Esophagus muscularis mucosa (tissue), 4 donors: ENCODE data around the gene DDR1. TPM values are rescaled to one million over a fixed set of nuclear protein-coding genes. Genes with fewer than 3 reads are reported as not detected.
A peak's percentile ranks its signal among the peaks of the same experiment; 100 is the strongest.
"Not testable (repeated sequence)": the region's sequence is repeated elsewhere in the genome, so short reads cannot be mapped to it uniquely, and the experiment has no call there.

ENCODE experiments used
- DNase-seq: peaks from one replicate; pipeline ENCODE4 v3.0.0-alpha.2; 2017; ENCODE audit errors: extremely low spot score
- H3K27ac ChIP-seq, 4 donors: fragments of 200-600 bp; sonication (generic); replicated peaks in 1 of 4; 1 replicate in 3 of 4; 2 replicates in 1 of 4; pipeline ENCODE4 v1.5.1; 2016 to 2019; ENCODE audit warnings: mild to moderate bottlenecking in 1 of 4
- H3K27me3 ChIP-seq, 4 donors: fragments of 200-600 bp; sonication (generic); one replicate each; pipeline versions ENCODE4 v1.5.1 to v1.6.0; 2016 to 2019
- H3K36me3 ChIP-seq, 4 donors: fragments of 200-600 bp; sonication (generic); one replicate each; pipeline ENCODE4 v1.5.1; 2016 to 2019
- H3K4me1 ChIP-seq, 4 donors: fragments of 200-600 bp; sonication (generic); one replicate each; pipeline ENCODE4 v1.5.1; 2016 to 2019
- H3K4me3 ChIP-seq, 4 donors: fragments of 200-600 bp; sonication (generic); 1 replicate in 2 of 4; 2 replicates in 2 of 4; pipeline ENCODE4 v1.5.1; 2016 to 2019; ENCODE audit warnings: mild to moderate bottlenecking in 4 of 4, moderate library complexity in 1 of 4
- H3K9me3 ChIP-seq, 4 donors: fragments of 200-600 bp; sonication (generic); 1 replicate in 3 of 4; 2 replicates in 1 of 4; pipeline ENCODE4 v1.5.1; 2016 to 2019
- EP300 ChIP-seq: sonication (generic); formaldehyde crosslinking; IDR thresholded peaks from one replicate; pipeline ENCODE4 v1.6.1; 2017; ENCODE audit warnings: antibody characterized with exemption
- POLR2A ChIP-seq: fragments of 450-650 bp; IDR thresholded peaks from one replicate; pipeline ENCODE4 v1.6.1; 2017; ENCODE audit warnings: antibody characterized with exemption, moderate library complexity, mild to moderate bottlenecking, low read depth
- POLR2AphosphoS5 ChIP-seq, 2 donors: sonication (generic); formaldehyde crosslinking; IDR thresholded peaks; one replicate each; pipeline ENCODE4 v1.6.1; 2017; ENCODE audit warnings: antibody characterized with exemption in 2 of 2
- whole genome bisulfite sequencing: methylation state at CpG from one replicate; pipeline ENCODE4 v1.1.5; 2018; 5-methylcytosine and 5-hydroxymethylcytosine counted together
- intact Hi-C: fragments of 100-400 bp; cut with DNase I; formaldehyde crosslinking; loops from one replicate; pipeline ENCODE4 v1.15.1; 2023
- total RNA-seq, 4 donors: library from RNA; depleted of rRNA; stranded (reverse); fragments of >200 nt; gene quantifications; one replicate each; pipeline versions ENCODE4 v1.1.0 to v1.2.1, GENCODE V29; 2016
- TF ChIP-seq, protein P1 (sequence below), 3 experiments: fragments of 200-600 bp in 2 of 3; fragments of 450-650 bp in 1 of 3; sonication (generic) in 2 of 3; IDR thresholded peaks; one replicate each; pipeline ENCODE4 v1.5.1; 2017 to 2019; ENCODE audit warnings: antibody characterized with exemption in 3 of 3, mild to moderate bottlenecking in 2 of 3, moderate library complexity in 1 of 3

The DDR1 gene
- total RNA-seq, 4 donors from 2014 or later = 10.4 to 37.9 (median 23.3) TPM

- Histone ChIP-seq H3K27ac (no peak overlapping the region), H3K27me3 (no peaks in the 10 kb centered on the region), H3K4me1 (no peaks in the 10 kb centered on the region), H3K36me3 (peaks cover 36 to 62% (median 59%) of the 10 kb centered on the region in 4 donors), H3K9me3 (no peaks in the 10 kb centered on the region), H3K4me3 (no peak overlapping the region)
- no peak for TF ChIP-seq POLR2A
- intact Hi-C loops = no loop called here
- WGBS = 78% methylated on average over 23 of the region's 23 CpGs
- no peak for DNase-seq
These were observed 14.5 kb downstream of the DDR1 start for GRCh38 chr6:30898750-30899360.

GRCh38 chr6:30900863-30901417 is 16.6 kb downstream of the DDR1 start:
- intact Hi-C loops = no loop called here
- 78% methylated on average over 1 of the region's 1 CpG for WGBS
- Histone ChIP-seq H3K27ac (no peak overlapping the region), H3K27me3 (no peaks in the 10 kb centered on the region), H3K4me3 (no peak overlapping the region), H3K36me3 (peaks cover 31 to 41% (median 39%) of the 10 kb centered on the region in 4 donors), H3K9me3 (no peaks in the 10 kb centered on the region), H3K4me1 (no peaks in the 10 kb centered on the region)
- DNase-seq = no peak
- TF ChIP-seq, protein P1, sequence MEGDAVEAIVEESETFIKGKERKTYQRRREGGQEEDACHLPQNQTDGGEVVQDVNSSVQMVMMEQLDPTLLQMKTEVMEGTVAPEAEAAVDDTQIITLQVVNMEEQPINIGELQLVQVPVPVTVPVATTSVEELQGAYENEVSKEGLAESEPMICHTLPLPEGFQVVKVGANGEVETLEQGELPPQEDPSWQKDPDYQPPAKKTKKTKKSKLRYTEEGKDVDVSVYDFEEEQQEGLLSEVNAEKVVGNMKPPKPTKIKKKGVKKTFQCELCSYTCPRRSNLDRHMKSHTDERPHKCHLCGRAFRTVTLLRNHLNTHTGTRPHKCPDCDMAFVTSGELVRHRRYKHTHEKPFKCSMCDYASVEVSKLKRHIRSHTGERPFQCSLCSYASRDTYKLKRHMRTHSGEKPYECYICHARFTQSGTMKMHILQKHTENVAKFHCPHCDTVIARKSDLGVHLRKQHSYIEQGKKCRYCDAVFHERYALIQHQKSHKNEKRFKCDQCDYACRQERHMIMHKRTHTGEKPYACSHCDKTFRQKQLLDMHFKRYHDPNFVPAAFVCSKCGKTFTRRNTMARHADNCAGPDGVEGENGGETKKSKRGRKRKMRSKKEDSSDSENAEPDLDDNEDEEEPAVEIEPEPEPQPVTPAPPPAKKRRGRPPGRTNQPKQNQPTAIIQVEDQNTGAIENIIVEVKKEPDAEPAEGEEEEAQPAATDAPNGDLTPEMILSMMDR (IDR thresholded peaks at IDR 0.05) = no peak
- TF ChIP-seq POLR2AphosphoS5 (IDR thresholded peaks at IDR 0.05) = no peak
- TF ChIP-seq EP300 = no peak
- TF ChIP-seq POLR2A = no peak

DNA sequence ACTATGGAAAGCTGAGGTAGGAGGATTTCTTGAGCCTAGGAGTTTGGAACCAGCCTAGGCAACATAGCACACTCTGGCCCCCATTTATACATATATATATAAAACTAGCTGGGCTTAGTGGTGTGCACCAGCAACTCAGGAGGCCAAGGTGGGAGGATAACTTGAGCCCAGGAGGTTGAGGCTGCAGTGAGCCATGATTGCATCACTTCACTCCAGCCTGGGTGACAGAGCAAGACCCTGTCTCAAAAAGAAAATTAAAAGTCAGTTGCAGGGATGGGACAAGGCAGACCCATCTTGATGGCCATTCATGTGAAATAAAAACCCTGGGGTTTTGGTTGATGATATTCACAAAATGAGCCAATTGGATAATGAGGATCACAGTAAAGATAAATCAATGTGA is 17.1 kb downstream of the DDR1 start:
- Histone ChIP-seq H3K36me3 (peaks cover 29 to 36% (median 34%) of the 10 kb centered on the region in 4 donors), H3K27ac (no peak overlapping the region), H3K27me3 (no peaks in the 10 kb centered on the region), H3K4me1 (no peaks in the 10 kb centered on the region), H3K4me3 (no peak overlapping the region), H3K9me3 (no peaks in the 10 kb centered on the region)
- no peak for DNase-seq
- no peak for TF ChIP-seq POLR2A
- TF ChIP-seq, protein P1 (IDR thresholded peaks at IDR 0.05) = no peak
- TF ChIP-seq POLR2AphosphoS5 (IDR thresholded peaks at IDR 0.05) = no peak
- TF ChIP-seq EP300 = no peak
- intact Hi-C loops = no loop called here

GRCh38 chr6:30902196-30902595 is 17.9 kb downstream of the DDR1 start:
- H3K4me3 ChIP-seq, H3K27ac ChIP-seq, intact Hi-C loops, H3K4me1 ChIP-seq, H3K27me3 ChIP-seq, H3K9me3 ChIP-seq, DNase-seq: not testable (repeated sequence)
- 73% methylated on average over 9 of the region's 9 CpGs for WGBS
- peaks cover 22 to 28% (median 27%) of the 10 kb centered on the region in 4 donors for H3K36me3 ChIP-seq

GRCh38 chr6:30902709-30903108 is 18.4 kb downstream of the DDR1 start:
- intact Hi-C loops = no loop called here
- no peaks in the 10 kb centered on the region for H3K27me3 ChIP-seq
- H3K36me3 ChIP-seq = peaks cover 17 to 23% (median 22%) of the 10 kb centered on the region in 4 donors
- DNase-seq = no peak
- 52% methylated on average over 5 of the region's 5 CpGs for WGBS
- H3K27ac ChIP-seq = no peak overlapping the region
- no peak for TF ChIP-seq EP300
- TF ChIP-seq POLR2A = no peak
- TF ChIP-seq, protein P1 (IDR thresholded peaks at IDR 0.05) = no peak
- no peak for TF ChIP-seq POLR2AphosphoS5 (IDR thresholded peaks at IDR 0.05)
- H3K4me3 ChIP-seq = no peak overlapping the region
- H3K4me1 ChIP-seq = peaks cover 0 to 6% (median 5%) of the 10 kb centered on the region in 4 donors
- H3K9me3 ChIP-seq = no peaks in the 10 kb centered on the region

GRCh38 chr6:30903236-30903635 is 18.9 kb downstream of the DDR1 start:
- DNase-seq = no peak
- intact Hi-C loops = no loop called here
- Histone ChIP-seq H3K27ac (no peak overlapping the region), H3K4me3 (no peak overlapping the region), H3K36me3 (peaks cover 12 to 18% (median 16%) of the 10 kb centered on the region in 4 donors), H3K9me3 (no peaks in the 10 kb centered on the region), H3K27me3 (no peaks in the 10 kb centered on the region), H3K4me1 (peaks cover 0 to 6% (median 5%) of the 10 kb centered on the region in 4 donors)
- TF ChIP-seq POLR2AphosphoS5 (IDR thresholded peaks at IDR 0.05) (no peak), POLR2A (no peak), EP300 (no peak)
- TF ChIP-seq, protein P1 (IDR thresholded peaks at IDR 0.05) = no peak
- 93% methylated on average over 4 of the region's 4 CpGs for WGBS

DNA sequence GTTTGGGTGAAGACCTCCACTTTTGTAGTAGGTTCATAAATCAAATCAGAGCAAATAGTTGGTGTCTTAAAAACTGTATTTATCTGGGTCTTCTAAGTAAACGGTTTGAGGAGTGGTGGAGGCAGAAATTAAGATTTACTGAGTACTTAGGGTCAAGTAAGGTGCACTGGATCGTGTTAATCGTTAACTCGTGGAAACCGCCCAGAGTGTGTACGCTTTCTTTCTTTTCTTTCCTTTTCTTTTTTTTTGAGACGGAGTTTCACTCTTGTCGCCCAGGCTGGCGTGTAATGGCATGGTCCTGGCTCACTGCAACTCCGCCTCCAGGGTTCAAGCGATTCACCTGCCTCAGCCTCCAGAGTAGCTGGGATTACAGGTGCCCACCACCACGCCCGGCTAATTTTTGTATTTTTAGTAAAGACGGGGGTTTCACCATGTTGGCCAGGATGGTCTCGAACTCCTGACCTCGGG is 23.0 kb downstream of the DDR1 start:
- Histone ChIP-seq H3K27ac (peak overlapping the region; percentile 7 to 60 (median 34)), H3K4me3 (peak overlapping the region; percentile 65 to 82 (median 76)), H3K4me1 (peaks cover 7 to 18% (median 16%) of the 10 kb centered on the region in 4 donors), H3K36me3 (peaks cover 9 to 31% (median 26%) of the 10 kb centered on the region in 4 donors)
- H3K27me3 ChIP-seq, DNase-seq, intact Hi-C loops, H3K9me3 ChIP-seq: not testable (repeated sequence)
- WGBS = 49% methylated on average over 16 of the region's 16 CpGs
